ENCODE data around the gene CASKIN2.

DNA sequence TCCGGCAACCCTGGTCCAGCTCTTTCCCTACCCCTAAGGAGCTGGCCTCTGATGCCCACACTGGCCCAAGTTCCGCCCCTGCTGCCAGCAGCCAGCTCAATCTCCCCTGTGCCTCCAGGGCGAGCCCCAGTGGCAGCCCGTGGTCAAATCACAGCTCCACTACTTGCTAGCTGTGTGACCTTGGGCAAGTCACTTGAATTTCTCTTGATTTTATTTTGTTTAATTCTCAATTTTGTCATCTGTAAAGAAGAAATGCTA, 10.3 kb downstream of the CASKIN2 start:
- TF ChIP-seq, protein P1, sequence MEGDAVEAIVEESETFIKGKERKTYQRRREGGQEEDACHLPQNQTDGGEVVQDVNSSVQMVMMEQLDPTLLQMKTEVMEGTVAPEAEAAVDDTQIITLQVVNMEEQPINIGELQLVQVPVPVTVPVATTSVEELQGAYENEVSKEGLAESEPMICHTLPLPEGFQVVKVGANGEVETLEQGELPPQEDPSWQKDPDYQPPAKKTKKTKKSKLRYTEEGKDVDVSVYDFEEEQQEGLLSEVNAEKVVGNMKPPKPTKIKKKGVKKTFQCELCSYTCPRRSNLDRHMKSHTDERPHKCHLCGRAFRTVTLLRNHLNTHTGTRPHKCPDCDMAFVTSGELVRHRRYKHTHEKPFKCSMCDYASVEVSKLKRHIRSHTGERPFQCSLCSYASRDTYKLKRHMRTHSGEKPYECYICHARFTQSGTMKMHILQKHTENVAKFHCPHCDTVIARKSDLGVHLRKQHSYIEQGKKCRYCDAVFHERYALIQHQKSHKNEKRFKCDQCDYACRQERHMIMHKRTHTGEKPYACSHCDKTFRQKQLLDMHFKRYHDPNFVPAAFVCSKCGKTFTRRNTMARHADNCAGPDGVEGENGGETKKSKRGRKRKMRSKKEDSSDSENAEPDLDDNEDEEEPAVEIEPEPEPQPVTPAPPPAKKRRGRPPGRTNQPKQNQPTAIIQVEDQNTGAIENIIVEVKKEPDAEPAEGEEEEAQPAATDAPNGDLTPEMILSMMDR (conservative IDR thresholded peaks at IDR 0.05) = no peak
- TF ChIP-seq EZH2 (IDR thresholded peaks at IDR 0.05; ENCODE audit: low read depth) = no peak
